ENCODE measurements around the gene RNF146.
"Not testable (repeated sequence)": the region's sequence is repeated elsewhere in the genome, so short reads cannot be mapped to it uniquely, and the experiment has no call there.

Gene RNF146

GRCh38 chr6:127288705-127289104, 22.0 kb downstream of the RNF146 start:
- no peak for DNase-seq (ENCODE audit: low read depth)

- DNase-seq (ENCODE audit: low read depth) = no peak
Measured at GRCh38 chr6:127289934-127290333, 23.3 kb downstream of the RNF146 start.

GRCh38 chr6:127290391-127291265, 24.0 kb downstream of the RNF146 start:
- DNase-seq (ENCODE audit: low read depth) = no peak

GRCh38 chr6:127291495-127291894, 24.8 kb downstream of the RNF146 start:
- no peak for DNase-seq (ENCODE audit: low read depth)

GRCh38 chr6:127297502-127298070, 30.9 kb downstream of the RNF146 start:
- DNase-seq (ENCODE audit: low read depth) = no peak

- no peak for DNase-seq (ENCODE audit: low read depth)
Measured at GRCh38 chr6:127298475-127298874, 31.8 kb downstream of the RNF146 start.

- no peak for DNase-seq (ENCODE audit: low read depth)
Measured at GRCh38 chr6:127299522-127300240, 33.0 kb downstream of the RNF146 start.

GRCh38 chr6:127300411-127300810, 33.7 kb downstream of the RNF146 start:
- DNase-seq (ENCODE audit: low read depth) = no peak

GRCh38 chr6:127301199-127301700, 34.6 kb downstream of the RNF146 start:
- no peak for DNase-seq (ENCODE audit: low read depth)

GRCh38 chr6:127302728-127303660, 36.3 kb downstream of the RNF146 start:
- DNase-seq (ENCODE audit: low read depth) = peak; percentile 30

GRCh38 chr6:127303917-127304316, 37.3 kb downstream of the RNF146 start:
- no peak for DNase-seq (ENCODE audit: low read depth)

- DNase-seq (ENCODE audit: low read depth) = no peak
Measured at GRCh38 chr6:127305741-127306140, 39.1 kb downstream of the RNF146 start.

GRCh38 chr6:127317388-127318128, 50.9 kb downstream of the RNF146 start:
- DNase-seq (ENCODE audit: low read depth) = no peak

- no peak for DNase-seq (ENCODE audit: low read depth)
Measured at GRCh38 chr6:127319686-127320085, 53.0 kb downstream of the RNF146 start.

GRCh38 chr6:127328043-127328609, 61.5 kb downstream of the RNF146 start:
- no peak for DNase-seq (ENCODE audit: low read depth)

- DNase-seq (ENCODE audit: low read depth) = not testable (repeated sequence)
Measured at GRCh38 chr6:127331256-127331655, 64.6 kb downstream of the RNF146 start.

GRCh38 chr6:127332383-127332961, 65.8 kb downstream of the RNF146 start:
- no peak for DNase-seq (ENCODE audit: low read depth)
